ENCODE results near the gene IFI27.
"Not testable (repeated sequence)": the region's sequence is repeated elsewhere in the genome, so short reads cannot be mapped to it uniquely, and the experiment has no call there.

Gene IFI27

DNA sequence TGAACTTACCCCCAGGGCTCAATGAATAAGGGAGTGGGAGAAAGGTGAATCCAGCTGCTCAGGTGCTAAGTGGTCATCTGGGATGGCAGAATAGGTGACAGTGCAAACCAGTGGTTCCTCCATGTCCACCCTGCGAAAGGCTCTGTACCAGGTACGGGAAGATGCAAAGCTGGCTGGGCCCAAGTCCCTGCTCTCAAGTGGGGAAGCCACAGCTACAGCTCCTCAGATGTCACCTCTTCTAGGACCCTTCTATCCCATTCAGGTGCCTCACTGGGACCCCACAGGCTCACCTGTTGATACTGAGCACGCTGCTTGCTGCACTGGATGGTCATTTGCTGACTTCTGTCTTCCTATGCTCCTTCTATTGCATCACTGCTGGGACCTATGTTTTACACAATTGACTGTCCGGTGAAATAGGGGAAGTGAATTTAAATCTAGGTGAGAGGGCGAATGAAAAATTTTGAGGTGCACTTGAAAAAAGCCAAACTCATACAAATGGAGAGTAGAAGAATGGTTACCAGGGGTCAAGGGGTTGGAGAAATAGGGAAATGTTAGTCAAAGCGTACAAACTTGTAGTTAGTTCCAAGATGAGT lies 43.3 kb downstream of the IFI27 start:
- TF ChIP-seq ZNF214 (tag by site-specific recombination; IDR thresholded peaks at IDR 0.05; ENCODE audit: borderline replicate concordance) (no peak), SCRT2 (tag by site-specific recombination; IDR thresholded peaks at IDR 0.05) (peak; percentile 33; the same call in 1 of the 2 replicates)
- TF ChIP-seq, protein P1, sequence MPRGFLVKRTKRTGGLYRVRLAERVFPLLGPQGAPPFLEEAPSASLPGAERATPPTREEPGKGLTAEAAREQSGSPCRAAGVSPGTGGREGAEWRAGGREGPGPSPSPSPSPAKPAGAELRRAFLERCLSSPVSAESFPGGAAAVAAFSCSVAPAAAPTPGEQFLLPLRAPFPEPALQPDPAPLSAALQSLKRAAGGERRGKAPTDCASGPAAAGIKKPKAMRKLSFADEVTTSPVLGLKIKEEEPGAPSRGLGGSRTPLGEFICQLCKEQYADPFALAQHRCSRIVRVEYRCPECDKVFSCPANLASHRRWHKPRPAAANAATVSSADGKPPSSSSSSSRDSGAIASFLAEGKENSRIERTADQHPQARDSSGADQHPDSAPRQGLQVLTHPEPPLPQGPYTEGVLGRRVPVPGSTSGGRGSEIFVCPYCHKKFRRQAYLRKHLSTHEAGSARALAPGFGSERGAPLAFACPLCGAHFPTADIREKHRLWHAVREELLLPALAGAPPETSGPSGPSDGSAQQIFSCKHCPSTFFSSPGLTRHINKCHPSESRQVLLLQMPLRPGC (tag by site-specific recombination; IDR thresholded peaks at IDR 0.05): no peak
- Histone ChIP-seq H3K4me3 (ENCODE audit: low read depth, low read length) (no peak overlapping the region), H3K27ac (ENCODE audit: extremely low read depth, low read depth, low read length) (no peak overlapping the region), H3K4me1 (ENCODE audit: control insufficient read depth, insufficient read depth, low read length) (no peaks in the 10 kb centered on the region), H3K9me3 (ENCODE audit: control insufficient read depth, insufficient read depth, low read depth, low read length) (no peaks in the 10 kb centered on the region), H3K36me3 (ENCODE audit: control insufficient read depth in 2 of 2, insufficient read depth in 1 of 2, low read length in 2 of 2) (no peaks in the 10 kb centered on the region)
- ChIA-PET POLR2A (no interaction called here), CTCF (interaction anchor here (2.0 kb wide), 1 partner anchor 17 kb away, joined by 10 read pairs; no protein-coding TSS in a partner anchor)

DNA sequence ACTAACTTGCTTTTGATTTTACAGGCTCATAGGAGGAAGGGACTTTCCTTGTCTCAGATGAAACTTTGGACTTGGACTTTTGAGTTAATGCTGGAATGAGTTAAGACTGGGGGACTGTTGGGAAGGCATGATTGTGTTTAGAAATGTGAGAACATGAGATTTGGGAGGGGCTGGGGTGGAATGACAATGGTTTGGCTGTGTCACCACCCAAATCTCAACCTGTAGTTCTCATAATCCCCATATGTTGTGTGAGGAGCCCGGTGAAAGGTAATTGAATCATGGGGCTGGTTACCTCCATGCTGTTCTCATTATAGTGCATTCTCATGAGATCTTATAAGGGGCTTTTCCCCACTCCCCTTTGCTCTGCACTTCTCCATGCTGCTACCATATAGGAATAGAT lies 45.6 kb downstream of the IFI27 start:
- H3K9me3 ChIP-seq (ENCODE audit: control insufficient read depth, insufficient read depth, low read depth, low read length); H3K36me3 ChIP-seq (ENCODE audit: control insufficient read depth in 2 of 2, insufficient read depth in 1 of 2, low read length in 2 of 2); POLR2A ChIA-PET; H3K4me1 ChIP-seq (ENCODE audit: control insufficient read depth, insufficient read depth, low read length); H3K4me3 ChIP-seq (ENCODE audit: low read depth, low read length); H3K27ac ChIP-seq (ENCODE audit: extremely low read depth, low read depth, low read length): not testable (repeated sequence)
- CTCF ChIA-PET: interaction anchor here (0.5 to 1.2 kb wide), 2 partner anchors 46 to 217 kb away, joined by 3 read pairs; no protein-coding TSS in a partner anchor

DNA sequence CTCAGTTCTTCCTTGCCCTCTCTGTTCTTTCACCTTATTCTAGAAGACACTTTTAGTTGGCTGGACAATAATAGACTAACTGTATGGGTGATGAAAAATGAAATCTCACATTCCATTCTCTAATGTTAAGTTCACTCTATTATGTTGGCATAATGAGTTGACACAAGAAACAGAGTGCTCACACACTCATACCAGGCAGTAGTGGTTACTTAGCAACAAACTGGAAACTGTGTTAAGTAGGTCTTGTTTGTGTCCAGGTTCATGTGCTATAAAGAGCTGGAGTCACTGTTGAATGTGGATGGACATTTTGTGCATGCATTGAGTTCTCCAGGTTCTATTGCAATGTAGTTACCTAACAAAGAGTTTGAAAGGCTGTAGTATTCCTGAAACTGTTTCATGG lies 46.7 kb downstream of the IFI27 start:
- ChIA-PET CTCF (interaction anchor here (2.1 kb wide), 1 partner anchor 20 kb away, joined by 10 read pairs; no protein-coding TSS in a partner anchor), POLR2A (no interaction called here)
- Histone ChIP-seq H3K27ac (ENCODE audit: extremely low read depth, low read depth, low read length) (no peak overlapping the region), H3K4me1 (ENCODE audit: control insufficient read depth, insufficient read depth, low read length) (no peaks in the 10 kb centered on the region; the same call in 1 of the 2 replicates), H3K4me3 (ENCODE audit: low read depth, low read length) (no peak overlapping the region), H3K9me3 (ENCODE audit: control insufficient read depth, insufficient read depth, low read depth, low read length) (no peaks in the 10 kb centered on the region), H3K36me3 (ENCODE audit: control insufficient read depth in 2 of 2, insufficient read depth in 1 of 2, low read length in 2 of 2) (no peaks in the 10 kb centered on the region)
- TF ChIP-seq ZFP69B (tag by site-specific recombination; IDR thresholded peaks at IDR 0.05): no peak
- no peak for TF ChIP-seq GLIS2 (tag by site-specific recombination; IDR thresholded peaks at IDR 0.05)
- TF ChIP-seq KLF10 (tag by site-specific recombination; IDR thresholded peaks at IDR 0.05): no peak
- no peak for TF ChIP-seq ZNF341 (tag by site-specific recombination; IDR thresholded peaks at IDR 0.05; ENCODE audit: low read depth)
- no peak for TF ChIP-seq ZNF23 (tag by site-specific recombination; IDR thresholded peaks at IDR 0.05; ENCODE audit: borderline replicate concordance)
- no peak for TF ChIP-seq ZNF791 (tag by site-specific recombination; IDR thresholded peaks at IDR 0.05)
- no peak for TF ChIP-seq ZNF777 (tag by site-specific recombination; IDR thresholded peaks at IDR 0.05; ENCODE audit: borderline replicate concordance)
- no peak for TF ChIP-seq ZNF146 (tag by site-specific recombination; IDR thresholded peaks at IDR 0.05)
- TF ChIP-seq ZBTB48 (tag by site-specific recombination; IDR thresholded peaks at IDR 0.05): no peak
- no peak for TF ChIP-seq ZFHX2 (tag by site-specific recombination; conservative IDR thresholded peaks at IDR 0.05)

DNA sequence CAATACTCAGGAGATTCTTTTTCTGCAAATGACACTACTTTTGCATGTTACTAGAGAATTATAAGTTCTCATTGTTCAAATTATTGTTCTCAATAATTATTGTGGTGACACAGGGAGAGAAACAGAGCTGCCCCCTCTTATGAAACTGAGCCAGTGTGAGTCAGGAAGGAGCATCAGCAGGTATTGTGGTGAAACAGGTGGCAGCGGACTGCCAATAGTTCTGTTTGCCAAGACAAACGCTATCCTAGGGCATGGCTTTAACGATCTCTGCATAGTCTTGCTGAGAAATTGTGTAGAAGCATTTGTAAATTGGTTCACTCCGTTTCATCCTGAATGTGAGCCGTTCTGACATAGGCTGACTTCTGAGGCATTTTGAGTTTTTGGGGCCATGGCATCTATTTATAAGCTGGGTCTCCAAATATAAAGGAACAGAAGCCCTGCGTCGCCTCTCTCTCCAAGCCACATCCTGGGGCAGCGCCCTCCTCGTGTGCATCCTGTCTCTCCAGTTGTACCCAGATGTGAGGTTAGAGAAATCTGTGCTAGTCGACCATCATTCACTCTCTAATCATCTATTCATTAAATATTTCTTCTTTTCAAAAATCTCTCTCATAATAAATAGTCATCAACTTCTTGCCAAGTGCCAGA lies 47.8 kb downstream of the IFI27 start:
- Histone ChIP-seq H3K4me3 (ENCODE audit: low read depth, low read length) (no peak overlapping the region), H3K9me3 (ENCODE audit: control insufficient read depth, insufficient read depth, low read depth, low read length) (no peaks in the 10 kb centered on the region), H3K4me1 (ENCODE audit: control insufficient read depth, insufficient read depth, low read length) (no peaks in the 10 kb centered on the region; the same call in 1 of the 2 replicates), H3K36me3 (ENCODE audit: control insufficient read depth in 2 of 2, insufficient read depth in 1 of 2, low read length in 2 of 2) (no peaks in the 10 kb centered on the region), H3K27ac (ENCODE audit: extremely low read depth, low read depth, low read length) (no peak overlapping the region)
- ChIA-PET CTCF (interaction anchor here (1.0 to 2.1 kb wide), 2 partner anchors 13 to 21 kb away, joined by 3 to 10 read pairs; no protein-coding TSS in a partner anchor), POLR2A (no interaction called here)
- TF ChIP-seq ZNF37A (tag by site-specific recombination; IDR thresholded peaks at IDR 0.05) (no peak), SCRT2 (tag by site-specific recombination; IDR thresholded peaks at IDR 0.05) (0 out of 2 replicates have a peak, but pooled peaks have one; percentile 10), ZNF561 (tag by site-specific recombination; IDR thresholded peaks at IDR 0.05; ENCODE audit: borderline replicate concordance) (no peak), ZBTB17 (tag by site-specific recombination; IDR thresholded peaks at IDR 0.05) (no peak)
- TF ChIP-seq, protein P2, sequence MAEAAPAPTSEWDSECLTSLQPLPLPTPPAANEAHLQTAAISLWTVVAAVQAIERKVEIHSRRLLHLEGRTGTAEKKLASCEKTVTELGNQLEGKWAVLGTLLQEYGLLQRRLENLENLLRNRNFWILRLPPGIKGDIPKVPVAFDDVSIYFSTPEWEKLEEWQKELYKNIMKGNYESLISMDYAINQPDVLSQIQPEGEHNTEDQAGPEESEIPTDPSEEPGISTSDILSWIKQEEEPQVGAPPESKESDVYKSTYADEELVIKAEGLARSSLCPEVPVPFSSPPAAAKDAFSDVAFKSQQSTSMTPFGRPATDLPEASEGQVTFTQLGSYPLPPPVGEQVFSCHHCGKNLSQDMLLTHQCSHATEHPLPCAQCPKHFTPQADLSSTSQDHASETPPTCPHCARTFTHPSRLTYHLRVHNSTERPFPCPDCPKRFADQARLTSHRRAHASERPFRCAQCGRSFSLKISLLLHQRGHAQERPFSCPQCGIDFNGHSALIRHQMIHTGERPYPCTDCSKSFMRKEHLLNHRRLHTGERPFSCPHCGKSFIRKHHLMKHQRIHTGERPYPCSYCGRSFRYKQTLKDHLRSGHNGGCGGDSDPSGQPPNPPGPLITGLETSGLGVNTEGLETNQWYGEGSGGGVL (tag by site-specific recombination; IDR thresholded peaks at IDR 0.05): no peak

Data from HEK293 (cell line).